Activated T-cell treated with anti-CD3 and anti-CD28 coated beads, Interleukin-2, amount 50 U/mL, for 1 hour (primary cell): ENCODE data around the gene SLC38A10.

ENCODE experiments used
- DNase-seq: peaks from one replicate; pipeline ENCODE4 v3.0.0-alpha.2; 2020

SLC38A10 gene

DNA sequence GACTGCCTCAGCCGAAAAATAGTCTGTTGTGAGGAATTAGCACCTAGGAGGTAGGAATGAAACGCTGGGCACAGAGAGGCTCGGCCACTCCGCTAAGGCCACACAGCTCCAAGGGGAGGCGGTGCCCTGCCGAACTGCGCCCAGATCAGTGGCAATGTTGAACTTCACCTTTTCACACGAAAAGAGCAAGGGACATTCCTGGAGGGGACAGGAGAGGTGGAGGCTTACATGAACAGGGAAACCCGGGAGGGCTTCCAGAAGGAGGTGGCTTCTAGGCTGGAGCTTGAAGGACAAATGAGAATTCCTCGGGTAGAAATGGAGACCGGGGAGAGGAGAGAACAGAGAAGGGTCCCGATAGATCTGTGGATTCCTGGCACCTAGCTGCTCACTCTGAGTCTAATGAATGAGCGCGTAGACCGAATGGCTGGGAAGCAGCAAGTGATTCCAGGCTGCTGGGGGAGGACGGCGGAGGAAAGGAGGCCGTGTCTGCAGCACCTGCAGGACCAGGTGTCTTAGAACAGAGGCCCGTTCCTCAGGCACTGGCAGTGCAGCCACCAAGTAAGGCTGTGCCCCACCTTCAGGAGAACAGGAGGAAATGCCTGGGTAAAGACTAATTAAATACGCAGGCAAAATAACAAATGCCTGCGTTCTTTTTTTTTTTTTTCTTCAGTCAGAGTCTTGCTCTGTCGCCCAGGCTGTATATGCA, 722 bp upstream of the SLC38A10 start:
- peak; percentile 64 for DNase-seq

DNA sequence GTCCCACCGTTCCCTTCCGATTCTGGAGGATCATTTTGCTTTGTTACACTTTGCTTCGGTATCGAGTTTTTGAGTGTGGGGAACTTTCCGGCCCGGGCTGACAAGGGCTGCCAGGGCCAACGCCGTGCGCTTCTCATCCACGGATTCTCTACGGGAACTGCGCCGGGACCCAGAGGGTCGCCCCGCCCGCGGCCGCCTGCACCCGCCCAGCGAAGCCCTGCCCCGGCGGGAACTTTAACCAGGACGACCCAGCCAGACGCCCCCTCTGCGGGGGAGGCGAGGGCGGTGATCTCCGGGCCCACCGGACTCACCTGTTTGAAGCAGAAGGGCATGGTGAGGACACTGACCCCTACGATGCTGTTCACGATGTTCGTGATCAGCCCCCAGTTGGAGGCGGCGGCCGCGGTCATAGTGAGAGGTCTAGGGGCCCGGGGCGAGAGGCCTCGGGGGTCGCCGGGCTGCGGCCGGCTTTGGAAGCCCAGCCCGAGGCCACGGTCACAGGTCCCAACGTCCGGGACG, 536 bp downstream of the SLC38A10 start:
- peak; percentile 35 for DNase-seq

DNA sequence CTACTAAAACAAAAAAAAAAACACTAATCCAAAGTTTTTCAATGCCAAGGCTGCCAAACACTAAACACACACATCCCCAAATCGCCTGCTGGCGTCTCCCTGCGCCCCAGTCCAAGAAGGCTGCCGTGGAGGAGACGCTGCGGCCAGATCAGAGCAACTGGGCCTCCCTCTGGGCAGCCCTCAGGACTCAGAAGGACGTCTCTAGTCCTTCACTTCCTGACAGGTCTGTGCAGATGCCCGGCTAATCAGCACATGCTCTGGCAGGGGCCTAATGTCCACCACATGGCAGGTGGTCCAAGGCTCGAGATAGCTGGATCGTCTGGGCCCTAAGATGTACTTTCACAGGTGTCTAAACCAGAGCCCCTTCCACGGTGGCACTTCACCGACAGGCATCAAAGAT, 2.7 kb downstream of the SLC38A10 start:
- no peak for DNase-seq

DNA sequence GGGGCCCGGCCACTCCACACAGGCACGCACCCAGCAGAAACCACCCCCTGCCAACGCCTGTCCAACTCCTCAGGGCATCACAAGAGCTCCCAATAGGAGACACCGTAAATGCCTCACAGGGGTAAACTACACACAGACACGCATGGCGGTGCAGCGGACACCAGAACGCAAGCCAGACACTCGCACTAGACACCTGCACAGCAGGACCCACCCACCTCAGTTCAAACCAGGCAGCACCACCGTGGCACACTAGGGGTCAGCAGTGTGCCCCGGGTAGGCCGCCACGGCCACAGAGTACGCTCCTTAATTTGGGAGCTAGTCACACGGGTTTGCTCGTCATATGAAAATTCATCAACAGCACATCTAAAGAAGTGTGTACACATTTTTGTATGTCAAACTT, 3.4 kb downstream of the SLC38A10 start:
- peak; percentile 82 for DNase-seq

DNA sequence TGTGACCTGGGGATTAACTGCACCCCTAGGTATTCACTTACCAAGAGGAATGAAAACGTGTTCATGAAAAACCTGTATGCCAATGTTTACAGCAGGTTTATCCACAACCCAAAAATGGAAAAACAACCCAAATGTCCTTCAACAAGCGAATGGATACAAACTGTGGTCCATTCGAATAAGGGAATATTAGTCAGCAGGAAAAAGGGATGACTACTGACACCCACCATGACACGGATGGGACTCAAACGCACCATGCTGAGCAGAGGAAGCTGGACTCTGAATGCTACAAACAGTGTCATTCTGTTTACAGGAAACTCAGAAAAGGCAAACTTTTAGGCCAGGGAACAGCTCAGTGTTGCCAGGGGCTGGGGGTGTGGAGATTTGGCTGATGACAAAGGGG, 4.9 kb downstream of the SLC38A10 start:
- DNase-seq, result no peak

DNA sequence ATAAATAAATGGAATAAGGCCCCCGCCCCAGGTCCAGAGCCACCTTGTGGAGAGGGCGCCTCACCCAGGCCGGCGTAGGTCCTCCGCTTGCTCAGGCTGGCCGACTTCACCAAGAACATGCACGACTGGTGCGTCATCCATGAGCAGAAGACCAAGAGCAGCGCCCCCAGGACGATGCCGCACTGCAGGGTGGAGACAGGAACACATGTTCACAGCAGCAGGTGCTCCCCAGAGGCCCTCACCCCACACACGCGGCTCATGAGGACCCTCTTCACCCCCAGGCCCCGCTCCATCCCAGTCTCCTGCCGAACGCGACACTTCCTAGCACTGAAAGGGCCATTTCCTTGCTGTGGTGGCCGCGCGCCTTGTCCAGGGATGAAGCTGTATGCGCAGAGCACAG, 5.5 kb downstream of the SLC38A10 start:
- DNase-seq, result no peak

DNA sequence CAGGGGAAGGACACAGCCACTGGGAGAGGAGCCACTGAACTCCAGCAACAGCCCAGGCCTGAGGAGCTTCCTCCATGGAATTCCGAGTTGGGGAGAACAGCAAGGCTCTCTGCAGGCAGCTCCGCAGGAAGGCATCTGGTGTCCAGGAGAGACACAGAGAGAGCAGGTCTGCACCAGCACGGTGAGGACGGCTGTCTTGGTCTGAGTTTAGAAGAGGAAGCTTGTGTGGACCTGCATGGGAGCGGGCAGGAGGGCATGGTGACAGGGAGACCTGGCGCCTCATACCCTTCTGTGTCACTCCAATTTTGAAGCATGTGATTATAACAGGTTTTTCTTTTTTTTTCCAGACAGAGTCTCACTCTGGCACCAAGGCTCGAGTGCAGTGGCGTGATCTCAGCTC, 6.4 kb downstream of the SLC38A10 start:
- no peak for DNase-seq

DNA sequence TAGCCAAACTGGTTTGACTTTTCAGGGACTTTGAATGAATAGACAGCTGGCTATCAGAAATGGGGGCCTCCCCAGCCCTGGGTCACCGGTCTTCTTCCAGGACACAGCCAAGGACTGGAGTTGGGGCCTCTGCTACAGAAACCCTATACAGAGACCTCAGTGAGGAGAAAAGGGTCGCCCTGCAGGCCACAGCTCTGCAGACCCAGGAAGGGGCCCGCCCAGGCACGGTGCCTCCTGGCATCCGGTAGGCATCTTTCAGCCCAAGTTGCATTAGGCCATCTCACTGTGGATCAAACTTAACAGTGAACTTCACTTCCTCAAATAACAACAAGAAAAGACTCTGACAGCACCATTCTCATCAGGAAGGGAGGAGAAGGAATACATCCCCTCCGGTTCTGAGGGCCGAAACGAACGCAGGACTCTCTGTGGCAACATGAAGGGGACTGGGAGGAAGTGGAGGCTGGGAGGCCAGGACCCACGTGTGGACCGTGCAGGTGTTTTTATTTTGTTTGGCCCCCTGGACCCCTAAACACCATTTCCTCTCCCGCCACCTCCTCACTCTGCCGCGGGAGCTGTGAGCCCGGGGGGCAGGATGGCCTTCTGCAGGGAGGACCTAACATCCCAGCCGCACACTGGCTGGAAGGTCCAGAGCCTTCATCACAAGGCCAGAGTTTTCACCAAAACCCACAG, 7.2 kb downstream of the SLC38A10 start:
- DNase-seq, result no peak

DNA sequence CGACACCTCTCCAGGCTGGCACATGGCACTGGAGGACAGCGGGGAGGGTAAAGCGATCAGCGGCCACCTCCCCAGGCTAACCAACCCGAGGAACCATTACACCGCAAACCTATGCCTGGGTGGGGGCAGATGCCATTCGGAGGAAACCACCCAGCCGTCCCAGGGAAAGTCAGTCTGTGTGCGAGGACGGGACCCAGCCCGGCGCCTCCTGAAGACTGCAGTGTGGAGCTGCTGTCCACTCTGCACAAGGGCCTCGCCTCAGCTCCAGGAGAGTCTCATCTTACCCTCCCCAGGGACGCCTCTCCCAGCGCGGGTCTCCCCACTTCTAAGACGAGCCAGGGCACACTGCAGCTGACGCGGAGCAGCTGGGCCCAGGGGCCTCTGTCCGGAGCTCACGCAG, 8.0 kb downstream of the SLC38A10 start:
- DNase-seq, result no peak

DNA sequence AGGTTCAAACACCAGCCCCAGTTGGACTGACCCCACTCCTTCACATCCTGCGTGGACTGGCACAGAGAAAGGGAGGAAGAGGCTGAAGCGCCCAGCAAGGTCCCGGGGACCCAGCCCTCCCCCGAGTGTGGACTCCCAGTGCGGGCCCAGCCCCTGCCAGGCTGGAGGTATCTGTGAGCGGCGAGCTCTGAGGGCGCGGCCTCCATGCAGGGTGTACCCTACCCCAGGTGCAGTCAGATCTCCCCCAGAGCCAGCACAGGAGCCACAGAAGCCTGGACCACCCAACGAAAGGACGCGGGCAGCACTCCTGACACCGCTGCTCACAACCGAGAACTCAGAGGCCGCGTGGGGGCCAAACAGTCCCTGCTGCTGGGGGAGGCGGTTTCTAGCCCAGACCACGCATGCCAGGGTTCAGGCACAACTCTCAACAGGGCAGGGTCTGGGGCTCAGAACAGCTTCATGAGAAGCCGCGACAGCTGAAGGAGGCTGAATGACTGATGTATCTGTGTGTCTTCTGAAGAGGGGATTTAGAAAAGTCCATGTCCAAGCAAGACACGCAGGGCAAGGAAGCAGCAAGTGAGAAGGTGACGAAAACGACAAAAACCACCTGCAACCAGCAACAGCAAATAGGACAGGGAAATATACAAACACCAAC, 8.5 kb downstream of the SLC38A10 start:
- no peak for DNase-seq

DNA sequence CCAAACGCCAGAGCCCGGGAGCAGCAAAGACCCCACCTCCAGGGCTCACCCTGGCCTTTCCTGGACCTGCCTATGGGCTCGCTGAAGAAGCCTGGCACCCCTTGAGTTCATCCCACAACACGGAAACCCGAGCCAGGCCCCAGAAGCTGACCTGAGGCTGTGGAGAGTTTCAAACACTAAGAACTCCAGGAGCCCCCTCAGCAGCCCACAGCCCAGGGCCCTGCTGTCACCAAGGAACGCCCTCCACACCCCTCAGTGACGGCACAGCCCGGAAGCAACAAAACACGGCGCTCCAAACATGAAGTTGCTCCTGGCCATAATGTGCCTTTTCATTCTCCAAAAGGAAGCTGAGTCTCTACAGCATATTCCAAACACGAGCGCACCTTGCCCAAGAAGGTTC, 9.2 kb downstream of the SLC38A10 start:
- DNase-seq, result no peak

DNA sequence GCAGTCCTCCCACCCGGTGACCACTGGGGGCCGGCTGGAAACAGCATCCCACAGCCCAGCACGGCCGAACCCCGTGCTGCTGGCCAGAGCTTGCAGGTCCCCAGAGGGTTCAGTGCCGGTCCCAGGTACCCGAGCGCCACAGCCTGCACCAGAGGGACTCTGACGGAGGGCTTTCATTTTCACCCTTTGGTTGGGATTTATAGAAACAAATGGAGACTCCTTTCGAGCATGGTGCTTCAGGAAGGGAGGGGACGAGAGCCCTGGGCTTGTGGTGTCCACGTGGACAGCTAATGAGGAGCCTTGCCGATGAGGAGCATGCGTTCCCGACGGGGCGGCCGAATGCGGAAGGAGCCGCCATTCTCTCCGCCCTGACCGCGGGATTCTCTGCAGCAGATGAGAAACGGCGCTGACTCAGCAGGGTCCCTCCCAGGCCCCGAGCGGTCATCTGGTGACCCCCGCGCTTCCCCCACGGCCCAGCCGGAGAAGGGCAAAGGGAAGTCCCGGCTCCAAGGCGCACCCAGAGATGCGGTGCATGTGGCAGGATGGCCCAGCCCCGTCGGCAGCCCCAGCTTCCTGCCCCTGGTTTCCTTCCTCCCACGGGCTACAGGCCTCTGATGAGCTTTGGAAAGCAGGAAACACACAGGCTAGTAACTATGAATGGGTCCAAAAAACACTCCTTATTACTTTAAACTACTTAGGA, 9.8 kb downstream of the SLC38A10 start:
- peak; percentile 49 for DNase-seq

DNA sequence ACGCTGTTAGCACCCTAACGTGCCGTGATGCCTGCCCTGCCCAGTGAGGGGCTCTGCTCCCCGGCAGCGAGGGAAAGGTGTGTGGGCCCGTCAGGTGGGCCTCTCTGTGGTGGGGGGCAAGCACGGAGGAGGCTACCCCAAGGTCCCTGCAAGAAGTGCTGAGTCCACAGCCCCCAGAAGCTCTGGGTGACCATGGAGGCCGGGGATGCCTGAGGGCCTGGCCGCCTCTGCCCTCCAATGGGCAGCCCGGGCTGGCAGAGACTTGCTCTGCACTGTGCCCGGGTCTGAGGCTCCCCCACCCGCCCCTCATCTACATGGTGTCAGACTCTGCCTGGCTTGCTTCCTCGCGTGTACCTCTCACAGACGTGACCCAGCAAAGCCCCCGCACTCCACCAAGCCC, 12.2 kb downstream of the SLC38A10 start:
- no peak for DNase-seq

DNA sequence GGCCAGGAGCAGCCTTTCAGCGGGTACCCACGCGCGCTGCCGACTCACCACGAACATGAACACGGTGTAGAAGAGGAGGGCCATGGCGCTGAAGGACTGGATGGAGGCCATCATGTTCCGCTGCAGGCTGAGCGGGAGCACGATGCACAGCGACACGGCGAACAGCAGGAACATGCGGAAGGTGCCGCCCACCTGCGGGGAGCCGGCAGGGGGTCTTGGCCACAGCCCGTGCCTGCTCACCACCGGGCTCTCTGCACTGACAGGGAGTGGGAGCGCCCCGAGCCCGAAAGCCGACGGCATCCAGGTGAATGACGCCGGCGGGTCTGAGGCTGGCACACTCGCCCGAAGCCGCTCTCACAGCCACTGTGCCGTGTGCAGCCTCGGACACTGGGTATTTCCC, 13.0 kb downstream of the SLC38A10 start:
- DNase-seq, result no peak

DNA sequence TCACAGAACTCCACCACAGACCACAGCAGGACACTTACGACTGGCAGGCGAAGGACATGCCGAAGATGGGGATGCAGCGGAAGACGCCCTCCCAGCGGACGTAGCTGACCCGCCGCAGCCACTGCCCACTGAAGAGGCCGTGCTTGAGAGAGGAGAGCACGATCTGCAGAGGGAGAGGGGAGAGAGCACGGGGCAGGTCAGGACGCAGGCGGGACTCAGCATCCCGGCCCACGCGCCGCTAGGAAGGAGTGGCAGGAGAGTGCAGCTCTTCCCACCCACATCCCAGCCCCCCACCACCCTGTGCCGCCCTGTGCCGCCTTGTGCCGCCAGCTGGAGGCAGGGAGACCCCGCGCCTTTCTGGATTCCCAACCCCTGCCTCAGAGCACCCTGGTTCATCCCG, 14.5 kb downstream of the SLC38A10 start:
- no peak for DNase-seq

DNA sequence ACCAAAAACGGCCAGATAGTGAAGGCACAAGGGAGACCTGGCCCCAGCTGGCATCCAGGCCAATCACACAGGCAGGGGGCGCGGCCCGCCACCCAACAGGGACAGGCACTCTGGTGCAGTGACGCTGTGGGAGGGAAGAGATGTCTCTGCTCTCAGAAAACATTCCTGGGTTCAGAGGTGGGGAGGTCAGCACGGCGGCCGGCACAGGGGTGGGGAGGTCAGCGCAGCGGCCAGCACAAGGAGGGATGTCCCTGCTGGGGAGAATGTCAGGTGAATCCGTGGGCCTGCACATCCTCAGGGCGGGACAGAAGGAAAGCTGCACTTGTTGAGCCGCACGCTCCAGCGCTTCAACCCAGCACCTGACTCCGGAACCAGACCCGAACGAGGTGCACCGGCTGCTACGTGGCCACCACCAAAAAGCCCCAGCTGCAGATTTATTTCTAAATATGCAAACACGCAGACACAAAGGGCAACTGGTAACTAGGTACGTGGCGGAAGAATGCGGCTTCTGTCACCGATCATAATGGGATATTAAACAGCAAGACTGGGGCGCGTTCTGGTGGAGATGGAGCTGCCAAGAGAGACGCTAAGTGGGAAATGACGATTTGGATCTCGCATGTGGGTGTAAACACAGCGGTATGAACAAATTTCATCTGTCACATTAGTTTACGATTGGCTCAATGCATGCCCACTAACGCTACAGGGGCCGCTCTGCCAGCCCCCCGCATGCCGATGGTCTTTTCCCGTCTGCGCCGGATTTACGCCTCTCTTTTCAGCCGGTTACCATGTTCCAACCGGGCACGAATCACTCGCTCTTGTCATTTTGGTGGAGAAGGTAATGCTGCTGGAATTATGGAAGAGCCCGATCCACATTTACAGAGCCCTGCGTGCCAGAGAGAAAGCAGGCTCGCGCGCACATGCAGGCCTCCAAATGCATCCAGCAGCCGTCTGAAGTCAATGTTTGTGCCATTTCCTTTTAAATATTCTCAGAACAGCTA, 15.5 kb downstream of the SLC38A10 start:
- DNase-seq, result no peak

DNA sequence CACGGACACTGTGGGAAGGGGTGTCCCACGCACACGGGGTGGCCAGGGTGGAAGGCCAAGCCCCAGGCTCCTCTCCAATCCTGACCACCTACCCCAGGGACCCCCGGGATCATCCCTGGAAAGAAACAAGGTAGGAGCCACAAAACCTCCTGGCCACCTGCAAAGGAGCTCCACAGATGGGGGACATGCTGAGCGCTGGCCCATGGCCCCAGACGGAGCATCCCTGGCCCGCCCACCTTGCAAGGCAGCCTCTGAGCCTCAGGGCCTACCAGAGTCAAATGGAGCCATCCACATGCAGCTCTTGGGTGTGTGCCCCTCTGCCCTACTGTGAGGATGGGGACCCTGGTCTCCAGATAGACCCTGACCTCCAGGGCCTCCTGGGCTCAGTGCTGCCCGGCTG, 16.3 kb downstream of the SLC38A10 start:
- no peak for DNase-seq

DNA sequence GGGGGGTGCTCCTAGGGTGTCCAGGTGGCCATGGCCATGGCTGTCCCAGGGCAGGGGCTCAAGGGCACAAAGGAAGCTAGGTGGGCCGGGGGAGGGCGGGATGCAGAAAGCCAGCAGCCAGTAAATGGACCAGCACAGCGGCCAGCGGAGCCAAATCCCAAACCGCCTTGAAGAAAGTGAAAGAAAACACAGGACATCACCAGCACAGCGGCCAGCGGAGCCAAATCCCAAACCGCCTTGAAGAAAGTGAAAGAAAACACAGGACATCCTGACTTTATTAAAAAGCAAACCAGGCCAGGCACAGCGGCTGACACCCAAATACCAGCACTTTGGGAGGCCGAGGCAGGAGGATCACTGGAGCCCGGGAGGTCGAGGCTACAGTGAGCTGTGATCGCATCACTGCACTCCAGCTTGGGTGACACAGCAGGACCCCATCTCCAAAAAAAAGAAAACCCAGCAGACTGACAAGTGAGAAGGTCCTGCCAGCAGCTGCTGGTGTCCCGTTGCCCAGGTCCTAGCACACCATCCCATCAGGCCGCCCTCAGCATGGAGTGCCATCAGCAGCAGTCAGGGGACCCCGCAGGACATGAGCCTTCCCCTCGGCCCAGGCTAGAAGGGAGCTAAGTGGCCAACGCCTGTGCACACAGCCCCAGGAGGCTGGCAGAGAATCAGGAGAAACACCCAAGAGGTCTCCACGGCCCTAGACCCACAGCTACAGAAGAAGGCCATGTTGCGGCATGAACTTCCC, 17.0 kb downstream of the SLC38A10 start:
- no peak for DNase-seq

DNA sequence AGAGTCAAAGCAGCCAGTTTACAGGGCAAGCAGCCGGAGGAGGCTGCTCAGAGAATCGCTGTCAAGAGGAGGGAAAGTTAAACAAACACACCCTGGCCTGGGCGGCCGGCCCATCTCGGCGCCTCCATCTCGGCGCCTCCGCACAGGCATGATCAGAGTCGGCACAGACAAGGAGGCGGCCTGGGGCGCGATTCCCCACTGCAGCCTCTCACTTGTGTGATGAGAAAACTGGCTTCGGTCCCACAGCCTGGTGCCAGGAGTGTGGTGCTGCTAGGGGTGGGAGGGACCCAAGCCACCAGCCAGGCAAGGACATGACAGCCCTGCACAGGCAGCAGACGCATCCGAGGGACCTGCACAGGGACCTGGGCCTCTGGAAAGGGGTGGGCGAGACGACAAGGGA, 17.7 kb downstream of the SLC38A10 start:
- DNase-seq, result no peak

DNA sequence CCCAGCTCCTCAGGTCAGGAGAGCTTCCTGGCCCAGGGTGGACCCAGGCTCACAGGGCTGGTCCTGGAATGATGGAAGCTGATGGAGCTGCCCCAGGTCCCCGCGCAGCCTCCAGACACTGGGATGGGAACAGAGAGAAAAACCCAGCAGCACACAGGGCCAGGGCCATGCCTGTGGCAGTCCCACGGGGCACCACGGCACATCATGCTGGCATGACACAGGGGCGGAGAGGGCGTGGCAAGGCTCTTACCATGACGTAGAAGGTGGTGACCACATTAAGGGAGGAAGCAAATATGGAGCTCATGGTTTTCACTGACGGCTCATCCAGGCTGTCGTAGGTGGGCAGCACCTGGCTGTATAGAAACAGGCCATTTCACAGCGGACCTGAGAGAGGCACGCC, 18.3 kb downstream of the SLC38A10 start:
- no peak for DNase-seq

DNA sequence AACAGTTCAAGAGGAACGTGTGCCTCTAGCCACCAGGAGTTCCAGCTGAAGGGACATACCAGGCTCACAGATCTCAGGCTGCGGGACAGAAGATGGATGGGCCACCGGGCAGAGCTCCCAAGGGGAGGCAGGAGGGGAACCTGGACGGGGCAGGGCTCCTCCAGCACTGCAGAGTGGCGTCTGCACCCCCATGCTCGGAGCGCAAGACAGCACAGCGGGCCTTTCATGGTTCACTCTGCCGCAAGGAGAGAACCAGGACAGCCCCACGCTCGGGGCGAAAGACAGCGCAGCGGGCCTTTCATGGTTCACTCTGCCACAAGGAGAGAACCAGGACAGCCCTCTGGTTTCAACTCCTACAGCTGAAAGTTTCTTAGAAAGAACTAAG, 20.6 kb downstream of the SLC38A10 start:
- no peak for DNase-seq
